Suprapubic skin (tissue), 4 donors: Measurements from ENCODE around the gene SOCS7. TPM values are rescaled to one million over a fixed set of nuclear protein-coding genes. Genes with fewer than 3 reads are reported as not detected.

ENCODE experiments used
- DNase-seq, 2 donors: peaks; one replicate each; pipeline ENCODE4 v3.0.0-alpha.2; 2019; ENCODE audit warnings: low spot score in 2 of 2
- H3K27ac ChIP-seq: fragments of 200-600 bp; sonication (generic); one replicate; pipeline ENCODE4 v1.5.1; 2019
- H3K27me3 ChIP-seq: fragments of 200-600 bp; sonication (generic); one replicate; pipeline ENCODE4 v1.5.1; 2019
- H3K36me3 ChIP-seq: fragments of 200-600 bp; sonication (generic); one replicate; pipeline ENCODE4 v1.5.1; 2019
- H3K4me1 ChIP-seq: fragments of 200-600 bp; sonication (generic); one replicate; pipeline ENCODE4 v1.5.1; 2019
- H3K4me3 ChIP-seq: fragments of 200-600 bp; sonication (generic); one replicate; pipeline ENCODE4 v1.5.1; 2019; ENCODE audit warnings: mild to moderate bottlenecking
- H3K9me3 ChIP-seq: fragments of 200-600 bp; sonication (generic); one replicate; pipeline ENCODE4 v1.5.1; 2019
- CTCF ChIP-seq, 2 donors: fragments of 200-600 bp in 1 of 2; fragments of 450-650 bp in 1 of 2; sonication (generic) in 1 of 2; IDR thresholded peaks; one replicate each; pipeline ENCODE4 v1.5.1; 2016 to 2019; ENCODE audit warnings: antibody characterized with exemption in 2 of 2, mild to moderate bottlenecking in 1 of 2, moderate library complexity in 1 of 2
- EP300 ChIP-seq: sonication (generic); formaldehyde crosslinking; IDR thresholded peaks from one replicate; pipeline ENCODE4 v1.6.1; 2017; ENCODE audit warnings: antibody characterized with exemption
- POLR2A ChIP-seq, 2 donors: fragments of 450-650 bp; IDR thresholded peaks; one replicate each; pipeline ENCODE4 v1.6.1; 2017; ENCODE audit warnings: antibody characterized with exemption in 2 of 2, mild to moderate bottlenecking in 2 of 2, moderate library complexity in 2 of 2
- POLR2AphosphoS5 ChIP-seq, 3 donors: sonication (generic); formaldehyde crosslinking; IDR thresholded peaks; one replicate each; pipeline ENCODE4 v1.6.1; 2017; ENCODE audit warnings: antibody characterized with exemption in 3 of 3
- WGBS: methylation state at CpG from one replicate; pipeline ENCODE4 v1.1.5; 2018; 5-methylcytosine and 5-hydroxymethylcytosine counted together
- total RNA-seq, 4 donors: library from RNA; depleted of rRNA; stranded (reverse); fragments of >200 nt; gene quantifications; one replicate each; pipeline ENCODE4 v1.1.0, GENCODE V29; 2016

SOCS7 gene
- total RNA-seq, 4 donors from 2014 or later, result 20.7 to 44.9 (median 37.1) TPM

- Histone ChIP-seq H3K4me3 (no peak overlapping the region), H3K36me3 (peaks cover 19% of the 10 kb centered on the region), H3K27ac (no peak overlapping the region), H3K9me3 (no peaks in the 10 kb centered on the region), H3K27me3 (no peaks in the 10 kb centered on the region), H3K4me1 (peaks cover 35% of the 10 kb centered on the region)
- no peak for DNase-seq
- no peak for TF ChIP-seq POLR2AphosphoS5 (IDR thresholded peaks at IDR 0.05)
- peak in 1 of 2 donors; percentile 89 for TF ChIP-seq CTCF (IDR thresholded peaks at IDR 0.05)
- WGBS, result 41% methylated on average over 2 of the region's 8 CpGs
These were observed 29.4 kb upstream of the SOCS7 start for GRCh38 chr17:38322156-38322779.

- no peak overlapping the region for H3K27ac ChIP-seq
- peaks cover 36% of the 10 kb centered on the region for H3K4me1 ChIP-seq
- H3K36me3 ChIP-seq, result peaks cover 16% of the 10 kb centered on the region
- no peak for DNase-seq
- TF ChIP-seq POLR2AphosphoS5 (IDR thresholded peaks at IDR 0.05) (no peak), CTCF (IDR thresholded peaks at IDR 0.05) (no peak), EP300 (no peak), POLR2A (IDR thresholded peaks at IDR 0.05) (no peak)
- no peaks in the 10 kb centered on the region for H3K27me3 ChIP-seq
- no peak overlapping the region for H3K4me3 ChIP-seq
- no peaks in the 10 kb centered on the region for H3K9me3 ChIP-seq
- 97% methylated on average over 1 of the region's 1 CpG for WGBS
These were observed 28.7 kb upstream of the SOCS7 start for GRCh38 chr17:38322897-38323296.

- no peaks in the 10 kb centered on the region for H3K27me3 ChIP-seq
- no peak for DNase-seq
- peaks cover 36% of the 10 kb centered on the region for H3K4me1 ChIP-seq
- 58% methylated on average over 3 of the region's 3 CpGs for WGBS
- peaks cover 13% of the 10 kb centered on the region for H3K36me3 ChIP-seq
- no peaks in the 10 kb centered on the region for H3K9me3 ChIP-seq
- H3K4me3 ChIP-seq, result no peak overlapping the region
- TF ChIP-seq POLR2AphosphoS5 (IDR thresholded peaks at IDR 0.05), result no peak
- TF ChIP-seq EP300, result no peak
- no peak for TF ChIP-seq CTCF (IDR thresholded peaks at IDR 0.05)
- TF ChIP-seq POLR2A (IDR thresholded peaks at IDR 0.05), result no peak
- peak overlapping the region; percentile 1 for H3K27ac ChIP-seq
These were observed 27.4 kb upstream of the SOCS7 start for GRCh38 chr17:38324141-38324697.

GRCh38 chr17:38324772-38325171 is 26.9 kb upstream of the SOCS7 start:
- H3K27ac ChIP-seq, result peak overlapping the region; percentile 1
- H3K4me1 ChIP-seq, result peaks cover 36% of the 10 kb centered on the region
- H3K36me3 ChIP-seq, result peaks cover 9% of the 10 kb centered on the region
- TF ChIP-seq POLR2A (IDR thresholded peaks at IDR 0.05), result no peak
- TF ChIP-seq EP300, result no peak
- TF ChIP-seq CTCF (IDR thresholded peaks at IDR 0.05), result no peak
- no peak for TF ChIP-seq POLR2AphosphoS5 (IDR thresholded peaks at IDR 0.05)
- no peaks in the 10 kb centered on the region for H3K9me3 ChIP-seq
- WGBS, result 74% methylated on average over 2 of the region's 2 CpGs
- H3K27me3 ChIP-seq, result no peaks in the 10 kb centered on the region
- H3K4me3 ChIP-seq, result no peak overlapping the region
- DNase-seq, result no peak

GRCh38 chr17:38325221-38325851 is 26.3 kb upstream of the SOCS7 start:
- DNase-seq, result no peak

More at GRCh38 chr17:38325221-38325851, 26.3 kb upstream of the SOCS7 start:
- TF ChIP-seq POLR2A (IDR thresholded peaks at IDR 0.05) (no peak), CTCF (IDR thresholded peaks at IDR 0.05) (no peak), EP300 (no peak), POLR2AphosphoS5 (IDR thresholded peaks at IDR 0.05) (no peak)
- Histone ChIP-seq H3K27me3 (peaks cover 5% of the 10 kb centered on the region), H3K9me3 (no peaks in the 10 kb centered on the region), H3K4me3 (no peak overlapping the region), H3K27ac (no peak overlapping the region), H3K4me1 (peaks cover 31% of the 10 kb centered on the region), H3K36me3 (peaks cover 9% of the 10 kb centered on the region)
- WGBS, result 57% methylated on average over 5 of the region's 5 CpGs
